Adrenal gland (tissue), 12 donors: ENCODE measurements around the gene PFDN5. TPM values are rescaled to one million over a fixed set of nuclear protein-coding genes. Genes with fewer than 3 reads are reported as not detected.

Source experiments
- DNase-seq, 7 donors: peaks; one replicate each; pipeline ENCODE4 v3.0.0-alpha.2; 2019 to 2020
- H3K27ac ChIP-seq, 5 donors: fragments of 200-600 bp; sonication (generic) in 4 of 5; 1 replicate in 3 of 5; 2 replicates in 2 of 5; pipeline versions ENCODE4 v1.5.1 to v1.8.0; 2016 to 2020; ENCODE audit warnings: mild to moderate bottlenecking in 1 of 5
- H3K27me3 ChIP-seq: fragments of 200-600 bp; 2 replicates; pipeline ENCODE4 v1.8.0; 2021
- H3K36me3 ChIP-seq, 2 donors: fragments of 200-600 bp; replicated peaks in 1 of 2; 1 replicate in 1 of 2; 2 replicates in 1 of 2; pipeline versions ENCODE4 v1.5.1 to v1.8.0; 2018 to 2022
- H3K4me1 ChIP-seq, 2 donors: fragments of 200-600 bp; replicated peaks in 1 of 2; 1 replicate in 1 of 2; 2 replicates in 1 of 2; pipeline versions ENCODE4 v1.5.1 to v1.8.0; 2018 to 2021
- H3K4me3 ChIP-seq, 4 donors: fragments of 200-600 bp; sonication (generic) in 3 of 4; one replicate each; pipeline ENCODE4 v1.5.1; 2016 to 2018
- H3K9me3 ChIP-seq, 3 donors: fragments of 200-600 bp; sonication (generic) in 1 of 3; replicated peaks in 1 of 3; 1 replicate in 2 of 3; 2 replicates in 1 of 3; pipeline versions ENCODE4 v1.5.1 to v1.8.0; 2016 to 2021
- CTCF ChIP-seq, 6 experiments: fragments of 450-650 bp in 4 of 6; fragments of 200-600 bp in 2 of 6; sonication (generic) in 1 of 6; IDR thresholded peaks; 1 replicate in 5 of 6; 2 replicates in 1 of 6; pipeline versions ENCODE4 v1.5.1 to v1.8.0; 2016 to 2021; ENCODE audit warnings: antibody characterized with exemption in 6 of 6, mild to moderate bottlenecking in 2 of 6, moderate library complexity in 1 of 6
- POLR2A ChIP-seq, 2 donors: fragments of 450-650 bp; IDR thresholded peaks; one replicate each; pipeline ENCODE4 v1.6.1; 2017; ENCODE audit warnings: antibody characterized with exemption in 2 of 2, mild to moderate bottlenecking in 2 of 2, moderate library complexity in 1 of 2
- WGBS, 4 donors: extraction: QIAGEN DNeasy Blood & Tissue Kit in 2 of 4; methylation state at CpG; one replicate each; pipeline versions ENCODE4 v1.1.5 to v1.1.7; 2013 to 2017; 5-methylcytosine and 5-hydroxymethylcytosine counted together
- intact Hi-C, 2 donors: fragments of 100-400 bp; cut with DNase I; formaldehyde crosslinking; loops; one replicate each; pipeline versions ENCODE4 v1.14.1 to v1.15.0; 2022 to 2023
- polyA plus RNA-seq, 3 donors: library from polyadenylated mRNA; stranded (reverse); fragments of 200-250 nt in 2 of 3; fragments of 350-450 nt in 1 of 3; fragmentation: Illumina TruSeq in 1 of 3; extraction: RNeasy Lipid Tissue Mini Kit (QIAGEN cat#74804) in 1 of 3; gene quantifications; one replicate each; pipeline ENCODE4 v1.2.3, GENCODE V29; 2013 to 2014
- total RNA-seq, 9 donors: library from RNA; depleted of rRNA in 4 of 9; stranded (reverse); fragments of >200 nt in 4 of 9; fragments of 120-200 nt in 1 of 9; fragmentation: NEBNext Ultra II Directional in 1 of 9; extraction: Animal tissue kit (Norgen Biotek cat#: 25700) in 1 of 9; gene quantifications; one replicate each; pipeline versions ENCODE4 v1.1.0 to v1.2.4, GENCODE V29; 2013 to 2023
- donor health status: healthy with polysubstance abuse.
- donor health status: Bipolar disorder and iron deficiency.
- donor health status: DM: yes; HTN: yes; CAD: no.
- donor health status: DM: no; HTN: no; CAD: no.
- donor health status: DM: no; HTN: no; CAD: no.
- donor health status: DM: yes; HTN: yes; CAD: no.

The PFDN5 gene
- total and polyA plus RNA-seq, 12 donors = 501 to 2,052 (median 793) TPM

- intact Hi-C loops = loop anchor here in 1 of 2 donors (10.0 kb wide), 1 partner anchor 180 kb away; the partner anchor contains the start of genes NPFF and TARBP2
Measured at GRCh38 chr12:53324779-53325510, 29.6 kb downstream of the PFDN5 start.

GRCh38 chr12:53325511-53326061, 30.2 kb downstream of the PFDN5 start:
- Histone ChIP-seq H3K27ac (peak overlapping the region in 4 of 5 donors; percentile 72 to 93 (median 82)), H3K4me1 (peaks cover 16 to 30% of the 10 kb centered on the region in 2 donors), H3K36me3 (no peaks in the 10 kb centered on the region), H3K9me3 (no peaks in the 10 kb centered on the region), H3K4me3 (peak overlapping the region in 3 of 4 donors; percentile 37 to 66 (median 38)), H3K27me3 (no peaks in the 10 kb centered on the region)
- intact Hi-C loops = loop anchor here in 1 of 2 donors (10.0 kb wide), 1 partner anchor 179 kb away; the partner anchor contains the start of genes NPFF and TARBP2
- WGBS, 4 donors = 1 to 12% (median 2%) methylated on average over 8 to 50 of the region's 50 CpGs
- TF ChIP-seq POLR2A (IDR thresholded peaks at IDR 0.05) (peak in 1 of 2 donors; percentile 60), CTCF (IDR thresholded peaks at IDR 0.05) (no peak)
- DNase-seq = peak; percentile 44 to 71 (median 55)

More at GRCh38 chr12:53324779-53325510, 29.6 kb downstream of the PFDN5 start:
- H3K27me3 ChIP-seq = no peaks in the 10 kb centered on the region
- 0% methylated on average over 10 to 69 of the region's 69 CpGs for WGBS, 4 donors
- no peaks in the 10 kb centered on the region for H3K9me3 ChIP-seq
- H3K4me3 ChIP-seq = peak overlapping the region in 3 of 4 donors; percentile 37 to 66 (median 38)
- peak; percentile 89 to 95 (median 92) for DNase-seq
- no peaks in the 10 kb centered on the region for H3K36me3 ChIP-seq
- H3K4me1 ChIP-seq = peaks cover 23 to 37% of the 10 kb centered on the region in 2 donors
- TF ChIP-seq POLR2A (IDR thresholded peaks at IDR 0.05) = peak; percentile 43 to 78
- peak; percentile 64 to 90 (median 79) for TF ChIP-seq CTCF (IDR thresholded peaks at IDR 0.05)
- H3K27ac ChIP-seq = peak overlapping the region; percentile 25 to 93 (median 76)

GRCh38 chr12:53326460-53327185, 31.3 kb downstream of the PFDN5 start:
- Histone ChIP-seq H3K36me3 (no peaks in the 10 kb centered on the region), H3K9me3 (no peaks in the 10 kb centered on the region), H3K4me3 (no peak overlapping the region), H3K27me3 (no peaks in the 10 kb centered on the region), H3K4me1 (peaks cover 15 to 27% of the 10 kb centered on the region in 2 donors), H3K27ac (no peak overlapping the region)
- WGBS, 4 donors = 79 to 87% (median 85%) methylated on average over 8 of the region's 8 CpGs
- no peak for DNase-seq
- intact Hi-C loops = loop anchor here in 1 of 2 donors (10.0 kb wide), 1 partner anchor 178 kb away; the partner anchor contains the start of genes NPFF and TARBP2
- TF ChIP-seq POLR2A (IDR thresholded peaks at IDR 0.05) (no peak), CTCF (IDR thresholded peaks at IDR 0.05) (no peak)
